GM21825 (cell line): Measurements from ENCODE around the gene C9orf78.

ENCODE experiments used
- ATAC-seq: cut with Tn5 transposase; IDR thresholded peaks from one replicate; pipeline ENCODE4 v1.9.1; 2021; ENCODE audit warnings: mild to moderate bottlenecking, moderate library complexity; ENCODE audit not compliant: unreplicated experiment

C9orf78 gene

GRCh38 chr9:129835128-129835859, at the start of gene C9orf78, which contains the start of gene USP20:
C9orf78 (minus strand) TSS chr9:129835275; CDS start chr9:129835221, 54 bp downstream.
USP20 (plus strand) TSS chr9:129835458; CDS start chr9:129852556, 17,098 bp downstream.
- ATAC-seq, result peak; percentile 90

GRCh38 chr9:129884220-129885017, 49.3 kb upstream of the C9orf78 start:
- ATAC-seq, result peak; percentile 37

- ATAC-seq, result no peak
Observed at GRCh38 chr9:129881547-129882324, 46.7 kb upstream of the C9orf78 start.

GRCh38 chr9:129880654-129881546, 45.8 kb upstream of the C9orf78 start:
- no peak for ATAC-seq

- no peak for ATAC-seq
Observed at GRCh38 chr9:129879991-129880653, 45.0 kb upstream of the C9orf78 start.

- ATAC-seq, result no peak
Observed at GRCh38 chr9:129879103-129879699, 44.1 kb upstream of the C9orf78 start.

- ATAC-seq, result no peak
Observed at GRCh38 chr9:129878291-129878690, 43.2 kb upstream of the C9orf78 start.

- no peak for ATAC-seq
Observed at GRCh38 chr9:129876815-129877214, 41.7 kb upstream of the C9orf78 start.

- ATAC-seq, result no peak
Observed at GRCh38 chr9:129875687-129876395, 40.8 kb upstream of the C9orf78 start.

- ATAC-seq, result no peak
Observed at GRCh38 chr9:129875181-129875611, 40.1 kb upstream of the C9orf78 start.

GRCh38 chr9:129874261-129875101, 39.4 kb upstream of the C9orf78 start:
- ATAC-seq, result no peak

GRCh38 chr9:129873563-129874190, 38.6 kb upstream of the C9orf78 start:
- ATAC-seq, result no peak

- no peak for ATAC-seq
Observed at GRCh38 chr9:129871046-129871445, 36.0 kb upstream of the C9orf78 start.

GRCh38 chr9:129869585-129870501, 34.8 kb upstream of the C9orf78 start:
- no peak for ATAC-seq

- ATAC-seq, result no peak
Observed at GRCh38 chr9:129868872-129869486, 33.9 kb upstream of the C9orf78 start.
